GM12801 (cell line): ENCODE data around the gene RPL36AL.

Source experiments
- CTCF ChIP-seq: IDR thresholded peaks from one replicate; pipeline ENCODE4 v1.5.1; 2011; ENCODE audit warnings: control low read depth; ENCODE audit not compliant: insufficient read length; ENCODE audit errors: extremely low read depth

Gene RPL36AL

DNA sequence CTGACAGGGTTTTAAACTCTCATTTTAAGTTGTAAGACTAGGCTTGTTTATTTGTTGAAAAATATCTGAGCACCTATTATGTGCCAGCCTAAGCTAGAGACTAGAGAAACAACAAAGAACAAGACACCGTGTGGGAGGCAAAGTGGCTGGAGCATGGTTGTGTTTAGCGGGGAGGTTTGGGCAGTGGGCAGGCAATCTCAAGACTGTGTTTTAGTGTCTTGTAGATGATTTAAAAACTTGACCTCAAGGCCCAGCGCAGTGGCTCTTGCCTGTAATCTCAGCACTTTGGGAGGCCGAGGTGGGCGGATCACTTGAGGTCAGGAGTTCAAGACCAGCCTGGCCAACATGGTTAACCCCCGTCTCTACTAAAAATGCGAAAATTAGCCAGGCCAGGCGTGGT is 7.8 kb downstream of the RPL36AL start:
- TF ChIP-seq CTCF: no peak

- no peak for TF ChIP-seq CTCF
Measured at GRCh38 chr14:49612251-49612650, 8.2 kb downstream of the RPL36AL start.

DNA sequence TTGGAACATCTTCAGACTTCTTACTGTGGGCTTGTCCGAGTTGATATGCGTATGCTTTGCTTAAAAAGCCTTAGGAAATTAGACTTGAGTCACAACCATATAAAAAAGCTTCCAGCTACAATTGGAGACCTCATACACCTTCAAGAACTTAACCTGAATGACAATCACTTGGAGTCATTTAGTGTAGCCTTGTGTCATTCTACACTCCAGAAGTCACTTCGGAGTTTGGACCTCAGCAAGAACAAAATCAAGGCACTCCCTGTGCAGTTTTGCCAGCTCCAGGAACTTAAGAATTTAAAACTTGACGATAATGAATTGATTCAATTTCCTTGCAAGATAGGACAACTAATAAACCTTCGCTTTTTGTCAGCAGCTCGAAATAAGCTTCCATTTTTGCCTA is 12.8 kb downstream of the RPL36AL start:
- no peak for TF ChIP-seq CTCF

- no peak for TF ChIP-seq CTCF
Measured at GRCh38 chr14:49598485-49599300, 21.7 kb downstream of the RPL36AL start, which contains the start of gene LRR1. LRR1 (plus strand) TSS chr14:49598940; CDS start chr14:49599021, 81 bp downstream.

- no peak for TF ChIP-seq CTCF
Measured at GRCh38 chr14:49598189-49598484, 22.3 kb downstream of the RPL36AL start.

DNA sequence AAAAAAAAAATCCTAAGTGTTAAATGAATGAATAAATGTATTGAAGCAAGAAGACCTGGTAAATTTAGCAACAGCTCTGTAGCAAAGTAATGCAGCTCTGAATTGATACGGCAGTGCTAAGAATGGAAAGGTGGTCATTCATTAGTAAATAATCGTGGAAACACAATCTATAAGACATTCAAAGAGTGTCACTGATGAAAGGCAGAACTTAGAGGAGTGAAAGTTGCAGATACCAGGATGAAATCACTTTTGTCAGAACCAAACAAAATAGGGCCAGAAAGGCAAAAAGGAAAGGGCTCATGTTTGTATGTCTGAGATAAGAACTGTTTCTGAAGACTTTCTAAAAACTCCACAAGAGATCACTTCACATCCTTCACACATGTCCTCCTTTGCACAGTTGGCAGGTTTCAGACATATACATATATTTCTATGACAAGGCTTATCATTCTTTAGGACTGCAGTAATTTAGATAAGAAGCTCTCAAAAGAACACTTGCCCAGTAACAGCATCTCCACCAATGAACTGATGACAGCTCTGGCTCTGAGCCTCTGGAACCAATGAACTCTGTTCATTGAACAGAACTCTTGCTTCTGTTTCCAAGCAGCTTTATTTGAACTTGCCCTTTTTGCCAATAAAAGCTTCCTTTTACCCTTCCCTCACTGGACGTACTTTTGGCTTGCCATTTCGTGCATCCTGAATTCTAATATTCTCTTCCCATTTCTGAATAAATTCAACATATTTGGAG is 25.9 kb downstream of the RPL36AL start:
- TF ChIP-seq CTCF: no peak

DNA sequence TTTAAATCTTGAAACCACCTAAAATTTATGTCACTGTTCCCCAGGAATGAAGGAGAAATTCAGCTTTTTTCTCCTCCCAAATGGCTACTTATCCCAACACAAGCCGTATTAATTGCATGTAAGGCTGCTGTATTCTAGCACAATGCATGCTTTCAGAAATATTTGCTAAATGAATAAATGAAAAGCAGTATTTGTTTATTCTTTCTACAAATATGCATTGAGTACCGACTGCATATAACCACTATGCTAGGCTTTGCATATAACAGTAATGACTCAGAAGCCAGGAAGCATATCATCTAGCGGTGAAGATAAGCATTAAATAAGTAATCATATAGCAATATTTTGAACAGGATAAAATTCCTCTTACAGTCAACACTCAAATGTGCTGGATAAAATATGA is 27.4 kb downstream of the RPL36AL start:
- no peak for TF ChIP-seq CTCF
